NCI-H748 (cell line): Measurements from ENCODE around the gene AGR2.
"Not testable (repeated sequence)": the region's sequence is repeated elsewhere in the genome, so short reads cannot be mapped to it uniquely, and the experiment has no call there.

Experiments
- DNase-seq: peaks from one replicate; lab custom pipeline; 2025; ENCODE audit not compliant: unreplicated experiment; lab: John Stamatoyannopoulos, UW

The AGR2 gene

DNA sequence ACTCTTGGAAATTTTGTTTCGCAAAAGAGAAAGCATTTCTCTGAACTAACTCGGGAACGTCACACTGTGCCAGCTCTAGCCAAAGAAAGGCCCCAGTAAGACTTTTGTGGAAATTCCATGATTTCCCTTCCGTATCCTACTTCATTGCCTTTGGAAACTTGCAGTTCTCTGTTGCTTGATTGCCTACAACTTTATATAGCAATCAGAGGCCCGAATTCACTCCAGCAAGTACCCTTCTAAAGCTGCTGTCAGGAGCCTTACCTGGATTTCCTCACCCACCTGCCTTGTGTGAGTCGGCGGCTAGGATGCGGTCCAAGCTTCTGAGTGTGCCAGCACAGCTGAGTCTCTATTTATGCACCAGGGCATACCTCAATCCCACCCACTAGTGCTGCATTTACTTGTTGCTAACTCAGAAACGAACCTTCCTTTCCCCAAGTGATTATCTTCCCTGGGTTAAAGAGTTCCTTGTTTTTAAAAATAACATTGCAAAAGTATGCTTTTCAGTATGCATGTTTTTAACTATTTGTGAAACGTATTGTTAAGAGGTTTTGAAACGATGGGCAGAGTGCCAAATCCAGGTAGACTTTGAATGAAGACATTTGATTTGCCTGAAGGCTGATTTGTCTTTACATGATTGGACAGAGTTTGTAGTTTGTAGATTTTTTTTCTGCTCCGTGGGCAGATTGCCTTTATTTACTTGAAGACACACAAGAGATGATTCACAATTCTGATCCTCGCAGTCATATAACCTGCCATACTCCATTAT is at the start of gene AGR2:
TSS of gene AGR2 (minus strand) at position 326 of the 766 bp plus-strand sequence. CDS start 3,203 bp downstream, outside the sequence.
- peak; percentile 29 for DNase-seq

DNA sequence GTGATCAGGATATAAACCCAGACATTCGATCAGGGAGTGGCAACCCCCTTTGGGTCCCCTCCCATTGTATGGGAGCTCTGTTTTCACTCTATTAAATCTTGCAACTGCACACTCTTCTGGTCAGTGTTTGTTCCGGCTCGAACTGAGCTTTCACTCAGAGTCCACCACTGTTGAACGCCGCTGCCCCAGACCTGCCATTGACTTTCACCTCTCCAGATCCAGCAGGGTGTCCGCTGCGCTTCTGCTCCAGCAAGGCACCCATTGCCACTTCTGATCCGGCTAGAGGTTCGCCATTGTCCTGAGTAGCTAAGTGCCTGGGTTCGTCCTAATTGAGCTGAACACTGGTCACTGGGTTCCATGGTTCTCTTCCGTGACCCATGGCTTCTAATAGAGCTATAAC is 48.4 kb upstream of the AGR2 start:
- DNase-seq = not testable (repeated sequence)

DNA sequence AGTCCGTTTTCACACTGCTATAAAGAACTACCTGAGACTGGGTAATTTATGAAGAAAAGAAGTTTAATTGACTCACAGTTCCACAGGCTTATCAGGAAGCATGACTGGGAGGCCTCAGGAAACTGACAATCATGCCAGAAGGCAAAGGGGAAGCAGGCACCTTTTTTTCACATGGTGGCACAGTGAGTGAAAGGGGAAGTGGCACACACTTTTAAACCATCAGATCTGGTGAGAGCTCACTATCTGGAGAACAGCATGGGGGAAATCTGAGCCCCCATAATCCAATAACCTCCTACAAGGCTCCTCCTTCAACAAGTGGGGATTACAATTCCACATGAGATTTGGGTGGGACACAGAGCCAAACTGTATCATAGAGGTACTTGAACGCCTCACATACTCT is 47.0 kb upstream of the AGR2 start:
- no peak for DNase-seq

DNA sequence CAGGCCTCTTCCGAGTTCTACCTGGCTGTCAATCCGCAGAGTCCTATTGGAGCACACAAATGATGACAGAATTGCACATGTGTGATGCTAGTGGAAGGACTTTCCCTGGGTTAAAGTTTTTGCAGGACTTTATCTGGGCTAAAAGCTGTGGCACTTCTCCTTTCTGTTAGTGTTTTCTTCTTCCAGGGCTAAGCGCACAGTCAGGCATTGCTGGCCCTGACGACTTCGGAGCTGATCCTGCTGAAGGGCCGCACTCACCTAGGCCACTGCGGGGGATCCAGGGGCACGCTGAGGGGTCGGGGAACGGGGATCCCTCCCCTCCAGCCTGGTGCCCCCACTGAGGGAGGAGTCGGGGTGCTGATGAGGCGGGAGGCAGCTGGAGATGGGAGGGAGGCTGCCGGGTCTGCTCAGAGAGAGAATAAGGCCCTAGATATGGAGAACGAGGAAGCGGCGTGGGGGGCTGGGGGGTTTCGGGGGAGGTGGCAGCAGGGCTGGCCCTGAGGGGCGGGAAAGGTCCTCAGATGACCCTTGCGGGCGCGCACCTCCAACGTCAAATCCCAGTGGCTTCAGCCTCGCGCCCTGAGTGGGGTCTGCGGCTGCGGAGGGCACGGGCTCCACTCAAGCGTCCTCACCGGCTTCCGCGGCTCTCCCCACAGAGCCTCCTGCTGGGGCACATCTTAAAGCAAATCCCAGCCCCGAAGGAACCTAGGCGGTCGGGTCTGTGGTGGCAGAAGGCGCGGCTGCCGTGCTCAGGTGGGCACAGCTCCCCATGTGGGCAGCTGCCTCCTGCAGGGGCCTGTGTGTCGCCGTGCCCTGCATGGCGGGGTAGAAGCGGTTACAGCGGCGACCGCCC is 46.0 kb upstream of the AGR2 start:
- DNase-seq = no peak

DNA sequence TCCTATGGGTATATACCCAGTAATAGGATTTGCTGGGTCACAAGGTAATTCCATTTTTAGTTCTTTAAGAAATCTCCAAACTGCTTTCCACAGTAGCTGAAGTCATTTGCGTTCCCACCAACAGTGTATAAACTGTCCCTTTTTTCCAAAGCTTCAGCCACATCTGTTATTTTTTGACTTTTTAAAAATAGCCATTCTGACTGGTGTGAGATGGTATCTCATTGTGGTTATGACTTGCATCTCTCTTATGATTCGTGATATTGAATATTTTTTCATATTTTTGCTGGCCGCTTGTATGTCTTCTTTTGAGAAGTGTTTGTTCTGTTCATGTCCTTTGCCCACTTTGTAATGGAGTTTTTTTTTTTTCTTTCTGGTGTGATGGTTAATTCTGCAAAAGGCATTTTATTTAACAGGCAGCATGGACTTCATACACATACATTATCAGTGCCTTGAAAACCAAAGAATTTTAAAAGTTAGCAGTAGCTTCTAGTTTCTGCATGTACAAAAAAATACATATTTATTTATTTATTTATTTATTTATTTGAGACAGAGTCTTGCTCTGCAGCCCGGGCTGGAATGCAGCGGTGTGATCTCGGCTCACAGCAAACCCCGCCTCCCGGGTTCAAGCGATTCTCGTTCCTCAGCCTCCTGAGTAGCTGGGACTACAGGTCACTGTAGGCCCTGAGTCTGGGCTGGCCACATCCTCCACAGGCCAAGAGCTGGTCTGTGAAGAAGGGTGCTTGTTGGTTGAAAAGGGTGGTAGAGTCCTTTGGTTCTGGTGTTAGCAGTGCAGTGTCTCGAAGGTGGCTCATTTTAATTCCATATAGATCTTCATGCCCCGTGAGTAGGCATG is 44.7 kb upstream of the AGR2 start:
- no peak for DNase-seq

DNA sequence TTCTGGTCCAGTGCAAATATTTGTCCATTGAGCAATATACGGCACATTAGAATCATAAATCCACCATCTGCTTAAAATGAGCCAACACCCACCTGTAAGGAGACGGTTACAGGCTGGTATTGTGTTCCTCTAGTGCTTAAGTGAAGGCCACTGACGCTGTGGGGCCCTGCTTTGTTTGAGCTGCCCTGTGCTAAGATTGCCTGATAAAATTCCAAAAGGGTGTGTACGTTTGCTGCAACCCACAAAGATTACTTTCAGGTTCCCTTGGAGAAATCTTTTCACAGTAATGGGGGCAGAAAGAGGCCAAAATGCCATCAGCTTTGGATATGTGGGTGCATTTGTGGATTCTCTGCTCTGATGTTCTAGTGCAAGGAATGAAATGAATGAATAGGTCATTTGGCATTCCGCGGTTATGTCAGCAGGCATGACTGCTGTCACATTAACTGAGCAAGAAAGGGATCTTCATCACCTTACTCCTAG is 42.6 kb upstream of the AGR2 start:
- peak; percentile 80 for DNase-seq

DNA sequence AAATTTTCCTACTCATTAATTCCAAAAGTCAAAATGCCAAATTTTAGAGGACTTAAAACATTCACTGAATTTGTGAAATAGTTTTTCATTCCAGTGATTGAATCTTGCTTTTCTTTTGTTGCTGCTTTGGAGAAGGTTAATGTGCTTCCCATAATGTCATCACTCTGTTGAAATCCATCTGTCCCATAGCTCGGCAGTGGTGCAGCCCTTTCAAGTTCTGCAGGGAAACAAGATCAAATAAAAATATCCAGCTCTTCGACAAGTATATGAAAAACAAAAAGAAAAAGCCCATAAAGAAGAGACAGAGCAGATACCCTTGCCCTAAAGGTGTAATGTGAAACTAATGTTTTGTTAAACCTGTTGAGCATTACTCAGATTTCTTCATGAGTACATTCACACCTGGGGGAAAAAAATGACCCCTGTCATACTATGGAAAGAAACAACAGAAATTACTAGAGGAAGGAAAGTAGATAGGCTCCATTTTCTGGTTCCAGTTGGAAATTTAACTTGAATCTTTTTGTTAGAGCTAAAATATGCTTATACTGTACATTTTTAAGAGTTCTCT is 41.9 kb upstream of the AGR2 start:
- DNase-seq = peak; percentile 29

DNA sequence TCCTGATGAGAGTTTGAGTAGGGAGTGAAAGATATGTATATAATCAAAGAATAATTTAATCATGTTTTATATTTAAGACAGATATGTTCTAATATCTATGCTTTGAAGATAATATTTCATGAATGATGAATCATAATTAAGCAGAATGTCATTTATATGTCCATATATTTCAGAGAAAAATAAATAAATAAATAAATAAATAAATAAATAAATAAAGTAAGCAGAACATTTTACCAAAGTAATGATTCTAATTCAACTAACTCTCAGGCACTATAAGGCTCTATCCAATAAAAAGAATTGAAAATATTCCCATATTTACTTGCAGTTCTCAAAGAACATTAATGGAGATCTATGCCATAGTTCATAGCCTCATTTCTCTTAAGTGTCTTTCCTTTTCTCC is 40.9 kb upstream of the AGR2 start:
- DNase-seq = no peak

DNA sequence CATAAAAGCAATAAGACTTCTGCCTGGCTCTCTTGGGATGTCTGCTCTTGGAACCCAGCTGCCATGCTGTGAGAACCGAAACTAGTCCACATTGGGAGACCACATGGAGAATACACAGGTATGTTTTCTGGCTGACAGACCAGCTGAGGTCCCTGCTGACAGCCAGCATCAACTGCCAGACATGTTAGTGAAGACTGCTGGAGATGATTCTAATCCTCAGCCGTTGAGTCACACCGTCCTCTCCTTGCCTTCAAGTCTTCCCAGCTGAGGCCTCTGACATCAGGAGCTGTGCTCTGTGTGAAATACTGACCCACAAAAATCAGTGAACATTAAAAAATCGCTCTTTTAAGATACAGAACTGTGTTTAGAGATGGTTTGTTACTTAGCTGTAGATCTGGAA is 36.9 kb upstream of the AGR2 start:
- DNase-seq = no peak

DNA sequence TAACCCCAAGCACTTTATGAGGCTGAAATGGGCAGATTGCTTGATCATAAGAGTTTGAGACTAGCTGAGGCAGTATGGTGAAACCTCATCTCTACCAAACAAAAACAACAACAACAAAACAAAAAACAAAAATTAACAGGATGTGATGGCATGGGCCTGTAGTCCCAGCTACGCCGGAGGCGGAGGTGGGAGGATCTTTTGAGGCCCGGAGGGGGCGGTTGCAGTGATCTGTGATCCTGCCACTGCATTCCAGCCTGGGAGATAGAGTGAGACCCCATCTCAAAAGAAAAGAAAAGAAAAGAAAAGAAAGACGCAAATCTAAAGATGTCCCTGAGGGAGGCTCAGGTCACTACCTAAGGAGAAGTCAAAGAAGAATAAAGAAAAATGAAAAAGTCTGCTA is 35.3 kb upstream of the AGR2 start:
- no peak for DNase-seq

DNA sequence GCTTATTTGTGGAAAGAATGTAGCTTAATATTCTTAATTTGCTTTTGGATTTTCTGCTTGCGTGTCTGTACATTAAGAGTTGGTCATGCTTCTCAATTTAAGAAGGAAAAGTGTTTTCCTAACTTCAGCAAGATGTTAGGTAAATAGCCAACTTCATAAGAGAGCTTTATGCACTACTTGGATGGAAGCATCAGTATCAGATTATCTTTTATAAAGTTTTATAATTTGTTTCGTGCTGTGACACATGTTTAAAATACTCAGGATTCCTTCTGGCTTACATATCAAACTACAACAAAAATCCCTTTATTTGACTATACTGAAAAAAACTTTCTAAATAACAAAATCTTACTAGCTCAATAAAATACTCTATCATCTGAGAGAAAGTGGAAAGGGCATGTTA is 34.8 kb upstream of the AGR2 start:
- no peak for DNase-seq

DNA sequence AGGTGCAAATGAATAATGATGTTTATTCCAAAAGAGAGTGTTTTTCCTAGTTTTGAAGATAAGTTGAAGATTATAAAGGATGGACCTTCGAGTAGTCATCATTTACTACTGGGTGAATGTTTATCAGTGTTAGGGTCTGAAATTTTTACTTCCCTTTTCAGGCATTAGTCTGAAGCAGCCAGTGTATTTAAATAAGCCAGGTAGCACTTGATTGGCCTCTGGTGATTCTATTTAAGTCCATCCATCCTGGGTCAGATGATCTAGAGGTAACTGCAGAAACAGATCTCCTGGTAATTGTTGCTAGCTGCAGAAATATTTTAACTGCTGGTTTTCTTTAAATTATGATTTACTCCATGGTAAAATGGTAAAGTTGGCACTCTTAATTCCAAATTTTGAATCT is 34.1 kb upstream of the AGR2 start:
- DNase-seq = no peak

DNA sequence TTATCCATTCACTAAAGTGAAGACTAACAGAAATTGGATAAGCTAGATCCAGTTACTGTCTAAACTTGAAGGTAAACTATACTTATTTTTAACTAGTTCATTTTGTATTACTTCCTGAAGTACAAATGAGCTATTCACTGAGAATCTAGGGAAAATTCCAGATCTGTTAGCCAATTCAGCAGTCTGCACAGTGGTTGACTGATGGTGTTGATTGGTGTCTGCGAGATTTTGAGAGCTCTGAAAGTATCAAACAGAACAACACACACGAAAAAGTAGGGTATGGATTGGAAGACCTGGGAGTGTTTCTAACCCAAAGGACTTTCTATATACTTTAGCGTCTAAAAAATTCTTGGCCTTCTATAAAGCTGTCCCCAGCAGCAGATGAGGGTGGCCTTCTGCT is 33.6 kb upstream of the AGR2 start:
- DNase-seq = no peak

DNA sequence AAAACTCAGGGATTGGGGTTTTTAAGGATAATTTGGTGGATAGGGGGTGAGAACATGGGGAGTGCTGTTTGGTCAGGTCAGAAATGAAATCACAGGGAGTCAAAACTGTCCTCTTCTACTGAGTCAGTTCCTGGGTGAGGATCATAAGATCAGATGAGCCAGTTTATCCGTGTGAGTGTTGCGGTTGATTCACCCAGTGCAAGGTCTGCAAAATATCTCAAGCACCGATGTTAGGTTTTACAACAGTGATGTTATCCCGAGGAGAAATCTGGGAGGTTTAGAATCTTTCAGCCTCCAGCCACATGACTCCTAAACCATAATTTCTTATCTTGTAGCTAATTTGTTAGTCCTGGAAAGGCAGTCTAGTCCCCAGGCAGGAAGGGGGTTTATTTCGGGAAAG is 31.7 kb upstream of the AGR2 start:
- DNase-seq = no peak

DNA sequence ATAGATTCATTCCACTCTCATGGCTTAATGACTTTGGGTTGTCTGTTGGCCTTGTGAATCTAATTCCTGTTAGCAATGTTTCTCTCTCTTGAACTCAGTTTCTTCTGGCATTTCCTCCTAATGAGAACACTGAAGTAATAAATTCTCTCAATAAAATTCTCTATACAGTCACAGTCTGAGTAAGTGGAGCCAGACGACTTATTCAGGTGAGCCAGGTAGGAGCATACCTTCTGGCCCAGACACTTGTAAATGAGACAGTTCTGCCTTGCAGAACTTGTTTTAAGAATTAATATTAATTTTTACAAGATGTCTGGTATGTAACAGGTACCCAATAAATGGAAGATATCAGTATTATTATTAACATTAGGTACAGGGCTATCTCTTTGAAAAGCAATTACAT is 28.6 kb upstream of the AGR2 start:
- no peak for DNase-seq

DNA sequence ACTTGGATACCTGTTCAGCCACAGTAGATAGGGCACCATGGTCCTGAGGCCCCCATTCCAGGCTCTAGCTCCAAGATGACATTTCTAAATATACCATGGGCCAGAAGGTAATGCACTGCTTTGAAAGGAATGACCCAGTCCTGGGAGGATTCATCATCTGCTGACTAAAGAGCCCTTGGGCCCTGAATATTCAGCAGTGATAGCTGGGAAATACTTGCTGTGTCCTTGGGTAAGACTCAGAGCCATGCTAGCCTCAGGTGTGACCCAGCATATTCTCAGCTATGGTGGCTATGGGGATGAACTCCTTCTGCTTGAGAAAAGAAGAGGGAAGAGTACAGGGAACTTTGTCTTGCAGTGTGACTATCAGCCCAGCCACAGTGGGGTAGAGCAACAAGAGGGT is 21.3 kb upstream of the AGR2 start:
- DNase-seq = no peak

DNA sequence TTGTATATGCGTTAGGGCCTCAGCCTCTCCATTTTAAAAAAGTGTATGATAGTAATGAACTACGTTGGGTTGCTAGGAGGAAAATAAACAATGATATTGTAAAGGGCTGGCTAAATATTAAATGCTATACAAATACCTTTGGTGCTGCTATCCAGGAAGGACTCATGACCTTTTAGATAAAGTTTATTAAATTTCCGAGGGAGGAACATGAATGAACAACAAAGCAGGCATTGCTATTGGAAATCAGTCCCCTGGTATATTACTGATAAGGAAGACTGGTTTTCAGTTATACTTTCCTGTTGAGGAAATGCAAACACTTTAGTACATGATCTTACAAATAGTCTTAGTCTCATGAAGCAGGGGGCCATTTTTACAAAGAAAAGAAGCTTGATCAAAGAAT is 17.2 kb upstream of the AGR2 start:
- no peak for DNase-seq

DNA sequence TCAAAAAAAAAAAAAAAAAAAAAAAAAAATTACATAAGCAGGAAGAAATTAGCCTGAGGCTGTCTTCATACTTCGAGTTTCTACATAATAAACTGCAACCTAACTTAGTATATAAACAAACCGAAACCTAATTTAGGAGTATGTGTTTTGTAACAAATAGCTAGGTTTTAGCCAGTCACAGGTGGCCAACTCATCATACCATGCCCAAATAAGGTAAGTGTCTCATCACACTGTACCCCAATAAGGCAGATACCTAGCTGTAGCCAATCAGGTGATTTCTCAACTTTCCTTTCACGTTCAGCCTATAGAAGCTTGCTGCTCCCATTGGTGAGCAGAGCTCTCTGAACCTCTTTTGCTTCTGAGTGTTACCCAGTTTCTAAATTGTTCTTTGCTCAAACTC is 13.9 kb upstream of the AGR2 start:
- no peak for DNase-seq

DNA sequence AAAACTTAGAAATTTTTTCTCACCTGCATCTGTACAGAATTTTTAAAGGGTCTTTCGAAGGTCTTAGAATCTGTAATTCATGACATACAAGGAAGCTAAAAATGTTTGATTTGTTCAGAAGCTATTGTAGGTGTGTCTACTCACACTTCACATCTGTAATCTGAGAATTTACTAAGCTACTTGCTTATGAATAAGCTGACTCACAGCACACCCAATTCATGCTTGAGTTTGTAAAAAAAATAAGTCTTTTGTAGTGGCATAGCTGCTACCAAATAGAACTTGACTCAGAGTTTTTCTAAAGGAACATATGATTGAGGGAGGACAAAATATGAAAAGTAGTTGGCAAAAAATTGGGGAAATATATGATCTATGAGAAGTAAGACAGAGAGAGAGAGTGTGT is 12.7 kb upstream of the AGR2 start:
- DNase-seq = no peak

DNA sequence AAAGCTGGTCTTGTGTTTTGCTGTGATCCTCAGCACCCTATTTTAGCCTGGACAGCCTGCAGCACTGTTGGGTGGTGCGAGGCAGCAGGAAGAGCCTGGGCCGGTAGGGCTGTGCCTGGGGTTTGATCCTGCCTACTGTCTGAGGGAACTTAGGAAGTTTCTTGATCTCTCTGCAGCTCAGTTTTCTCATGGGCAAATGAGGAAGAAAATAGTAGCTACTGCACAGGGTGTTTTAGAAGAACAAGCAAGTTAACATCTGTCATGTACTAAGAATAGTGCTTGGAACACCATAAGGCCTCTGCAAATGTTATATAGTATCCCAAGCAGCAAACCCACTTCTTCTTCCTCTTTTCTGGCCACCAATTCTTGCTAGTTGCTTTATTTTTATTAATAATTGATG is 12.0 kb upstream of the AGR2 start:
- no peak for DNase-seq

DNA sequence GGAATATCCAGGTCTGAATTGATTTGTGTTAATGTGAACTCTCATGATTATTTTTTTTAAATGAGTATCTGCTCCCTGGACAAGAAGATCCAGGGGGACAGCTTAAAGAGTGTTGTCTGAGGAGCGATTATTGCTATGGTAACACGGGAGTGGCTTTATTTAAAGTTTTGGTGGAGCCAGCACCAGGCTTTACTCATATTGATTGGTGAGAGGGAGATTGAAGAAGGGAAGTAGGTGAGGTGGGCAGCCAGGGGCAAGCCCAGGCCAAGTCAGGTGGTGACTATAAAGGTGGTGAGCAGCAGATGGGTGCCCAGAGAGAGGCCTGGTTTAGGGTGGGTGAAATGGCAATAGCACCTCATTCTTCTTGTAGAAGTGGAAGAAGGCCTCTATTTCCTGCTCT is 10.2 kb upstream of the AGR2 start:
- no peak for DNase-seq
